ENCODE measurements around the gene TMEM184B. TPM values are rescaled to one million over a fixed set of nuclear protein-coding genes. Genes with fewer than 3 reads are reported as not detected.

The TMEM184B gene
- polyA plus RNA-seq, 1 experiment, result 36.8 TPM

- TF ChIP-seq, protein P1, sequence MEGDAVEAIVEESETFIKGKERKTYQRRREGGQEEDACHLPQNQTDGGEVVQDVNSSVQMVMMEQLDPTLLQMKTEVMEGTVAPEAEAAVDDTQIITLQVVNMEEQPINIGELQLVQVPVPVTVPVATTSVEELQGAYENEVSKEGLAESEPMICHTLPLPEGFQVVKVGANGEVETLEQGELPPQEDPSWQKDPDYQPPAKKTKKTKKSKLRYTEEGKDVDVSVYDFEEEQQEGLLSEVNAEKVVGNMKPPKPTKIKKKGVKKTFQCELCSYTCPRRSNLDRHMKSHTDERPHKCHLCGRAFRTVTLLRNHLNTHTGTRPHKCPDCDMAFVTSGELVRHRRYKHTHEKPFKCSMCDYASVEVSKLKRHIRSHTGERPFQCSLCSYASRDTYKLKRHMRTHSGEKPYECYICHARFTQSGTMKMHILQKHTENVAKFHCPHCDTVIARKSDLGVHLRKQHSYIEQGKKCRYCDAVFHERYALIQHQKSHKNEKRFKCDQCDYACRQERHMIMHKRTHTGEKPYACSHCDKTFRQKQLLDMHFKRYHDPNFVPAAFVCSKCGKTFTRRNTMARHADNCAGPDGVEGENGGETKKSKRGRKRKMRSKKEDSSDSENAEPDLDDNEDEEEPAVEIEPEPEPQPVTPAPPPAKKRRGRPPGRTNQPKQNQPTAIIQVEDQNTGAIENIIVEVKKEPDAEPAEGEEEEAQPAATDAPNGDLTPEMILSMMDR (IDR thresholded peaks at IDR 0.05; ENCODE audit: low read depth, low read length), result no peak
- H3K4me3 ChIP-seq (ENCODE audit: low read depth, low read length), result no peak overlapping the region
- ChIA-PET POLR2A (interaction anchor here (0.6 kb wide), 1 partner anchor 54 kb away, joined by 4 read pairs; no protein-coding TSS in a partner anchor), CTCF (no interaction called here)
- no peak overlapping the region for H3K27ac ChIP-seq (ENCODE audit: low read depth, low read length)
- no peak for DNase-seq (ENCODE audit: low read depth, low spot score)
- H3K9me3 ChIP-seq (ENCODE audit: control insufficient read depth, insufficient read depth, low read length), result peaks cover 4% of the 10 kb centered on the region; the same call in 1 of the 2 replicates
- no peaks in the 10 kb centered on the region for H3K27me3 ChIP-seq (ENCODE audit: control insufficient read depth, insufficient read depth, low read length)
Observed at GRCh38 chr22:38212442-38212841, 60.4 kb downstream of the TMEM184B start.

GRCh38 chr22:38211556-38211955 lies 61.3 kb downstream of the TMEM184B start:
- CTCF ChIA-PET, result no interaction called here
- Histone ChIP-seq H3K27me3 (ENCODE audit: control insufficient read depth, insufficient read depth, low read length) (no peaks in the 10 kb centered on the region), H3K9me3 (ENCODE audit: control insufficient read depth, insufficient read depth, low read length) (peaks cover 4% of the 10 kb centered on the region; the same call in 1 of the 2 replicates), H3K4me3 (ENCODE audit: low read depth, low read length) (no peak overlapping the region), H3K27ac (ENCODE audit: low read depth, low read length) (no peak overlapping the region)
- POLR2A ChIA-PET, result interaction anchor here (0.7 kb wide), 1 partner anchor 88 kb away, joined by 6 read pairs; no protein-coding TSS in a partner anchor
- TF ChIP-seq, protein P1 (IDR thresholded peaks at IDR 0.05; ENCODE audit: low read depth, low read length), result no peak
- DNase-seq (ENCODE audit: low read depth, low spot score), result no peak

DNA sequence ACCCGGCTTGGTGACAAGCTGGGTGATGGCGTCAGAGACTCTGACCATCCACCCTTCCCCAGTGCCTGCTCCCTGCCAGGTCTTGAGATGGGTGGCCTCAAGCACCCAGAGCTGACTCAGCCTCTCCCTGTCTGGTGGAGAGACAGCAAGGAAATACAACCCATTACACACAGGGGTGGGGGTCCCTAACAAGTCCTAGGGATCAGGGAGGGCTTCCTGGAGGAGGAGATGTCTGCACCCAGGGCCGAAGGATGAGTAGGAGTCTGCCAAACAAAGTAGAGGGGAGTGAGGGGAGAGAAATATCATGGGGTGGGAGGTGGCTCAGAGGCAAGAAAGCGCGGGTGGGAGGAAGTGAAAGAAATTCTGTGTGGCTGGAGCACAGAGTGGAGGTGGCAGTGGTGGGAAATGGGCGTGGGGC lies 64.2 kb downstream of the TMEM184B start:
- POLR2A ChIA-PET, result no interaction called here

GRCh38 chr22:38207898-38208432 lies 64.8 kb downstream of the TMEM184B start:
- H3K27me3 ChIP-seq (ENCODE audit: control insufficient read depth, insufficient read depth, low read length), result no peaks in the 10 kb centered on the region
- ChIA-PET POLR2A (no interaction called here), CTCF (no interaction called here)
- no peak overlapping the region for H3K27ac ChIP-seq (ENCODE audit: low read depth, low read length)
- H3K9me3 ChIP-seq (ENCODE audit: control insufficient read depth, insufficient read depth, low read length), result peaks cover under 1% of the 10 kb centered on the region; the same call in 1 of the 2 replicates
- TF ChIP-seq, protein P1 (IDR thresholded peaks at IDR 0.05; ENCODE audit: low read depth, low read length), result no peak
- H3K4me3 ChIP-seq (ENCODE audit: low read depth, low read length), result no peak overlapping the region
- no peak for DNase-seq (ENCODE audit: low read depth, low spot score)

More for the DNA sequence above, 64.2 kb downstream of the TMEM184B start:
- no peak for DNase-seq (ENCODE audit: low read depth, low spot score)
- Histone ChIP-seq H3K27ac (ENCODE audit: low read depth, low read length) (no peak overlapping the region), H3K4me3 (ENCODE audit: low read depth, low read length) (no peak overlapping the region), H3K27me3 (ENCODE audit: control insufficient read depth, insufficient read depth, low read length) (no peaks in the 10 kb centered on the region), H3K9me3 (ENCODE audit: control insufficient read depth, insufficient read depth, low read length) (no peaks in the 10 kb centered on the region; the same call in 1 of the 2 replicates)
- TF ChIP-seq, protein P1 (IDR thresholded peaks at IDR 0.05; ENCODE audit: low read depth, low read length), result no peak
- CTCF ChIA-PET, result no interaction called here
